ENCODE results near the gene SLC16A3. TPM values are rescaled to one million over a fixed set of nuclear protein-coding genes. Genes with fewer than 3 reads are reported as not detected.

The SLC16A3 gene
- total RNA-seq, 4 donors from 2014 or later = 11.2 to 38.5 (median 22.1) TPM

GRCh38 chr17:82222816-82223215 lies 6.0 kb upstream of the SLC16A3 start:
- TF ChIP-seq CTCF (IDR thresholded peaks at IDR 0.05) (no peak), POLR2AphosphoS5 (IDR thresholded peaks at IDR 0.05) (no peak), POLR2A (IDR thresholded peaks at IDR 0.05) (no peak), EP300 (IDR thresholded peaks at IDR 0.05) (no peak)
- Histone ChIP-seq H3K4me3 (no peak overlapping the region), H3K36me3 (no peaks in the 10 kb centered on the region), H3K9me3 (no peaks in the 10 kb centered on the region), H3K27ac (no peak overlapping the region), H3K4me1 (peaks cover 0 to under 1% (median 0%) of the 10 kb centered on the region in 3 donors), H3K27me3 (no peaks in the 10 kb centered on the region)
- WGBS, 2 donors (ENCODE audit: low coverage in 1 of 2) = 56 to 64% methylated on average over 9 to 10 of the region's 10 CpGs
- no peak for ATAC-seq

DNA sequence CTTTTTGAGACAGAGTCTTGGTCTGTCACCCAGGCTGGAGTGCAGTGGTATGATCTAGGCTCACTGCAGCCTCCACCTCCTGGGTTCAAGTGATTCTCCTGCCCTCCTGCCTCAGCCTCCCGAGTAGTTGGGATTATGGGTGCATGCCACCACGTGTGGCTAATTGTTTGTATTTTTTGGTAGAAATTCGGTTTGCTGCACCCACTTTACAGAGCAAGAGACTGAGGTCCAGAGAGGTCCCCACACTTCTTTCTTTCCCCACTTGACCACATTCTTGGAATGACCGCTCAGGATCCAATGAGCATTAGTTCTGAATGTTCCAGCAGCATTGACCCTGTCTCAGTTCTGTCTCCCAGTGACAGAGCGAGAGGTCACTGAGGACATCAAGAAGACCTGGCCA lies 5.3 kb upstream of the SLC16A3 start:
- no peaks in the 10 kb centered on the region for H3K36me3 ChIP-seq
- peaks cover 0 to 6% (median 0%) of the 10 kb centered on the region in 3 donors for H3K4me1 ChIP-seq
- 73 to 78% methylated on average over 2 to 3 of the region's 5 CpGs for WGBS, 2 donors (ENCODE audit: low coverage in 1 of 2)
- H3K9me3 ChIP-seq = no peaks in the 10 kb centered on the region
- no peak overlapping the region for H3K4me3 ChIP-seq
- H3K27ac ChIP-seq = no peak overlapping the region
- ATAC-seq = no peak
- H3K27me3 ChIP-seq = no peaks in the 10 kb centered on the region
- TF ChIP-seq POLR2A (IDR thresholded peaks at IDR 0.05) = no peak
- no peak for TF ChIP-seq EP300 (IDR thresholded peaks at IDR 0.05)
- no peak for TF ChIP-seq CTCF (IDR thresholded peaks at IDR 0.05)

DNA sequence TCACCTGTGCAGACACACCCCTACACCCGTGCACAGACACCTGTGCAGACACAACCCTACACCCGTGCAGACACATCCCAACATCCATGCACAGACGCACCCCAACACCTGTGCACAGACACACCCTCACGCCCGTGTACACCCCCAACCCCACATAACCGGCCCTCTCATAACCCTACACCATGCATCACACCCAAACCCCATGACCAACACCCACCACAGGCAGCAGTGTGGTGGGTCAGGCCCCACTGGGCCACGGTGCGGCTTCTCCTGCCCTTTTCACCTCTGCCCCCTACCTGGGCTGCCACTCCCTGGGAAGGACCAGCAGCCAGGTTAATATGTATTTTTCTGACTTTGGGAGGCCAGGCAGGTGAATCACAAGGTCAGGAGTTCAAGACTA lies 4.2 kb upstream of the SLC16A3 start:
- TF ChIP-seq POLR2A (IDR thresholded peaks at IDR 0.05) (no peak), POLR2AphosphoS5 (IDR thresholded peaks at IDR 0.05) (no peak), CTCF (IDR thresholded peaks at IDR 0.05) (no peak), EP300 (IDR thresholded peaks at IDR 0.05) (no peak)
- H3K4me1 ChIP-seq = peaks cover 0 to 16% (median 3%) of the 10 kb centered on the region in 3 donors
- no peak overlapping the region for H3K27ac ChIP-seq
- no peaks in the 10 kb centered on the region for H3K27me3 ChIP-seq
- no peaks in the 10 kb centered on the region for H3K36me3 ChIP-seq
- 83 to 100% methylated on average over 3 to 7 of the region's 8 CpGs for WGBS, 2 donors (ENCODE audit: low coverage in 1 of 2)
- ATAC-seq = no peak
- no peak overlapping the region for H3K4me3 ChIP-seq
- no peaks in the 10 kb centered on the region for H3K9me3 ChIP-seq

- Histone ChIP-seq H3K4me3 (no peak overlapping the region), H3K9me3 (no peaks in the 10 kb centered on the region), H3K36me3 (no peaks in the 10 kb centered on the region), H3K27ac (no peak overlapping the region), H3K4me1 (peaks cover 0 to 25% (median 12%) of the 10 kb centered on the region in 3 donors), H3K27me3 (no peaks in the 10 kb centered on the region)
- ATAC-seq = no peak
- TF ChIP-seq POLR2A (IDR thresholded peaks at IDR 0.05) (no peak), EP300 (IDR thresholded peaks at IDR 0.05) (no peak), CTCF (IDR thresholded peaks at IDR 0.05) (no peak), POLR2AphosphoS5 (IDR thresholded peaks at IDR 0.05) (no peak)
- WGBS, 2 donors (ENCODE audit: low coverage in 1 of 2) = 81 to 100% methylated on average over 1 to 4 of the region's 24 CpGs
Measured at GRCh38 chr17:82225368-82226029, 3.3 kb upstream of the SLC16A3 start.

- no peak overlapping the region for H3K27ac ChIP-seq
- ATAC-seq = no peak
- no peaks in the 10 kb centered on the region for H3K36me3 ChIP-seq
- no peak overlapping the region for H3K4me3 ChIP-seq
- H3K4me1 ChIP-seq = peaks cover 0 to 32% (median 14%) of the 10 kb centered on the region in 3 donors
- no peaks in the 10 kb centered on the region for H3K9me3 ChIP-seq
- H3K27me3 ChIP-seq = no peaks in the 10 kb centered on the region
- 80 to 100% methylated on average over 1 to 2 of the region's 15 CpGs for WGBS, 2 donors (ENCODE audit: low coverage in 1 of 2)
- TF ChIP-seq CTCF (IDR thresholded peaks at IDR 0.05) (no peak), POLR2A (IDR thresholded peaks at IDR 0.05) (no peak), POLR2AphosphoS5 (IDR thresholded peaks at IDR 0.05) (no peak), EP300 (IDR thresholded peaks at IDR 0.05) (no peak)
Measured at GRCh38 chr17:82226146-82226808, 2.6 kb upstream of the SLC16A3 start.

Data from gastroesophageal sphincter (tissue), 4 donors.